G401 (cell line): ENCODE measurements around the gene TOPBP1. TPM values are rescaled to one million over a fixed set of nuclear protein-coding genes. Genes with fewer than 3 reads are reported as not detected.
"Not testable (repeated sequence)": the region's sequence is repeated elsewhere in the genome, so short reads cannot be mapped to it uniquely, and the experiment has no call there.

Experiments used
- DNase-seq: peaks from one replicate; pipeline ENCODE4 v3.0.0-alpha.2; 2015; ENCODE audit warnings: low spot score
- in situ Hi-C: cut with HindIII; loops from 2 replicates; pipeline ENCODE4 v1.10.0; 2016; ENCODE audit warnings: low sequenced_read_pairs, mixed read lengths
- total RNA-seq: library from RNA; depleted of rRNA; stranded (reverse); fragments of >200 nt; shearing (Covaris generic); gene quantifications from 2 replicates; pipeline ENCODE4 v1.2.3, GENCODE V29; 2014; rRNA removed

Gene TOPBP1
- 38.4 and 60.7 TPM in 2 replicates for total RNA-seq

DNA sequence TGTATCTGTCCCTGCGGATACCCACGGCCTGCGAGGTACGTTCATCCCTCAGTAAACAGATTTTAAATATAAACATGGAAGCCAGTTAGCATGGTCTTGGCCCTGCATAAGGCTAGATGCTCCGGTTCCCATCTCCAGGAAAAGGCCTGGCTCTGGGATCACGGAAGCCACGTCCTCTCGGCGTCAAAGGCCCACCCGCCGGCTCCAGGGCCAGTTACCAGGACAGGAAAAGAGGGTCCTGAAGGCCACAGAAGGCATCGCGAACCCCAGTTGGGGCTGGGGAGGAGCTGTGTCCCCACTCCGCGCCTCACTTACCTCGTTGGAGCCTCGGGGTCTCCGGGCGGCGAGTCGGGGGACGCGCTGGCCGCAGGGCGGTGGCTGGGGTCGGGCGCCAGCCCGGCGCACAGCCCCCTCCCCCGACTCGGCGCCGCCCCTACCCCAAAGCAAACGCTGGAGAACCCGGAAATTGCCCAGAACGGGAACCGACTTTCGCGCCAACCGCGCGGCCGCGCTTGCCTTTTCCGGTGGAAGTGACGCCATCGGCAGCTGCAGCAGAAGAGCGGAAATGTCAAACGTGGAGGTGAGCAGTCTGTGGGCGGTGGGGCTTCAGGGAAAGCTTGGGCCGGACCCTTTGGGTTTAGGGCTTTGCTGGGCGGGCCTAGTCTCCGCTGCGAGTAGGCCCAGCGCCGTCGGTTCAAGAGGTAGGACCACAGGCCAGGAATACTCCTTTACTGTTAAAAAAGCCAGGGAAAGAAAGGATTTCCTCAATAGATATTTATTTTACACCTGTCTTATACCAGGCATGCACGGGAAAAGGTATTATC, at the start of gene TOPBP1:
Gene TOPBP1 (minus strand): TSS at position 488 of the 824 bp plus-strand sequence. CDS start 814 bp downstream, outside the sequence.
- in situ Hi-C loops: no loop called here
- DNase-seq: peak; percentile 83

DNA sequence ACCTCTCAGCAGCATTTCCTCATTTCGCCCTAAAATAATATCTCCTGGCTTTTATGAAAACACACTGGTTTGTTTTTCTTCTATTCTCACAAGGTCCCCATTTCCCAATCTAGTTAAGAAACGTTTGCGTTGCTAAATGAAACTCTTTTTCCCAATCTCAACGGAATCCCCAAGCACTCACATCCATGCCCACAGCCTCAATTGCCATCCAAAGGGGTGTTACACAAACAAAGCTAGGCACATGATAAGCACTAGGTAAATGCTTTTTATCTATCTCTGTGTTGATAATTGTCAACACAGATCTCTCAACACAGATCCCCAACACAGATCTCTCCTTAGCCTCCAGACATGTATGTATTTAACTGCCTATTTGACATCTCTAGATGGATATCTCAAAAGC, 49.3 kb upstream of the TOPBP1 start:
- in situ Hi-C loops: no loop called here
- DNase-seq: no peak

DNA sequence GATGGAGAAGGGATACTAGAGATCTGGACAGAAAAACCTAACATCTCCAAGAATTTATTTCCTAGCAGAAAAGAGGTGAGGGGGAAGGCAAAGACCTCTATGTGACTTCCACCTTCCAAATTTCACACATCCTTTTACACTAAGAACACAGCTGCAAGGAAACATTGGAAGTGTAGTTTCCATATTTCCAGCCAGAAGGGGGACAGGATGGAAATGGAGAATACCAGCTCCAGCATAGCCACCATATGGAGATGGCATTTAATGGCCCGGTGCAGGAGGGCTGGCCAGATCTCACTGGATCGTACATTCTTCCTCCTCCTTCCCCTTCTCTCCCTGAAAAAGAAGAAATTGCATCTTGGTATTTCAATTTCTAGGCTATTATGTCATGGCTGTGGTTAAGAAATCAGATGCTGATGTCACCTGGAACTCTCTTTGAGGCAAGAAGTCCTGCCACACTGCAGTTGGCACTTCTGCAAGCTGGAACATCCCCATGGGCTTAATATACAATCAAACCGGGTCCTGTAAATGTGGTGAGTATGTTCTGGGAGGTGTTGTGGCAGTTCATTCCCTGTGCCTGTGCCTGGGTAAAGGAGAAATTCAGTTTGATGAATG, 47.5 kb upstream of the TOPBP1 start:
- in situ Hi-C loops: no loop called here
- DNase-seq: no peak

DNA sequence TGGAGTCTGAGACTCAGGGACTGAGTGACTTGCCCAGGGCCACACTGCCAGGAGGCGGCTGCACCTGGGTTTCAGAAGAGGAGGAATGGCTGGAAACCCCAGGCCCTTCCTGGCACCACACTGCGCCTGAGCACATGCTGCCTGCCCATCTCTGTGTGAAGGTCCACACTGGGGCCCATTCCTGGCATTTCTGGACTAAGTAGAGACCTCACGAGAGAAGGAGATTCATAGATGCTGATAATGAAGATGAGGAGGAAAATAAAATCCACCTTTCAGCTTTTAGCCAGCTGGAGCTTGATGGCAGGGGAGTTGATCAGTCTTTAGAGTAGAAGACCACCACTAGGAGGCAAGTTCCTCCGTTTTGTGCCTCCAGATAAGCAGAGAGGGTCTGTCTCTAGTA, 44.3 kb upstream of the TOPBP1 start:
- DNase-seq: no peak
- in situ Hi-C loops: no loop called here

DNA sequence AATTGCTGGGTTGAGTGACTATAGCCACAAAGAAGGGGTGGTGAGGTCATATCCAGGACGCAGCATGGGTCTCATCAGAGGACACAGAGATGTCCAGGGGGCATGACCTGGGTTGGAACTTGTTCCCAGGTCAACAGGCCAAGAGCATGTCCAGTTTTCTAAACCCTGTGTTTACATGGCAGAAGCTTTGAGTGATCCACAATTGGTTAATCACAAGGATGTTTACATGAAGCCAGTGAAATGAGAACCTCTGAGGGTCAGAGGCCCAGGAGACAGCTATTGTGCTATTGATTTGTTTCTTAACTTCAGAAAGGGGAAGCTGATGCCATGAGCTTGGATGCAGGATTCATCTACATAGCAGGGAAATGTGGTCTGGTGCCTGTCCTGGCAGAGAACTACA, 42.2 kb upstream of the TOPBP1 start:
- in situ Hi-C loops: no loop called here
- DNase-seq: no peak

DNA sequence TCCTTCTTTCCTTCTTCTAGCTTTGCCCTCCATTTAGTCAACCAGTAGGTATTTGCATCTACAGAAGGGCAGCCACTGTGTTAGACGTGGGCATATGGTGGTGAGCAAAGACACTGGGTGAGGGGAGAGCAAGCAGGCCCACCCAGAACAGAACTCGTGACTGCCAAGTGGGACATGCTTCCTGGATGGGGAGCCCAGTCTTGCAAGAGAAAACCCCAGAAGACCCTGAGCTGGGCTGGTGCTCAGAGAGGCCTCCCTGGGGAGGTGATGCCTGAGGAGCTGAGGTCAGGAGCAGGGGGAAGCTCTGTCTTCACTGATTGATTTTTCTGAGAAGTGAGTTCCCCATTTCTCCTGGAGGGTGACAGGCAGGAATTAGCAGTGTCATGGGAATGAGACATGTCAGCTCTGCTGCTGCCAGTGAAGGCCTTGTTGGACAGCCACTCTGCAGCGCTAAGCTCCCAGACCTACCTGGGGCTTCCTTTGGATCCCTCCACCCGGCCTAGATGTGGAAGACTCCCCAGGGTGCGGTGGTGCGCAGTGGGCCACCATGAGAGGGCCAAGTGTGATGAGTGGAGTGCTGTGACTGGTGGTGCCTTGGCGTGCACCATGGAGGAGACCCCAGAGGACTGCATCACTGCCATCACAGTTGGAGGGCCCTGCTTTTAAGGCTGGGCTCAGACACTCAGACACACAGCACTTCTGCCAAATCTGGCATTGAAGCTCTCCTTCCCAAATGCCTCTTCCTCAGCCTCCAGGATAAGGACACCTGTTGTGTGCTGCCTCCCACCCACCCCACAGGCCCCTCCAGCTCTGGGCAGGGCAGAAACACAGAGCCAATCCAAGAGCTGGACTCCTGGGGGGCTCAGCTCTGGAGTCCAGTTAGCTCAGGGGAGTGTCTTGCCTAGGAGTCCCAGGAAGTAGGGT, 40.0 kb upstream of the TOPBP1 start:
- in situ Hi-C loops: no loop called here
- DNase-seq: no peak

DNA sequence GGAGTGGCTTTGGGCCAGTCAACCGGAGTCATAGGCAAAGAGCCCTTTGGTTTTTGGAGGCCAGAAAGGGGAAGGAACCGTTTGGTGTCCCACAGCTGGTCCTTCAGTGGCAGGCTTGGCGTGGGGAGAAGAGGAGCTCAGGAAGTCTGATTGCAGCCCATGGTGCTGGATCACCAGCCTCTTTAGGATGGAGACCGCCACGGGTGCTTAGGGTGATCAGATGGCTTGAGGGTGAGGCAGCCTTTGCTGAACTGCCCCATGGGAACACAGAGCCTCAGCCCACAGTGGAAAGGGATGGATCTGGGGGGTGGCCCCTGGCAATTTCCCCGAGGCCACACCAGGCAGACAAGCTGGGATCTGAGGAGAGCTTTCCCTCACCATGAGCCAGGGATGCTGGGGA, 38.6 kb upstream of the TOPBP1 start:
- DNase-seq: no peak
- in situ Hi-C loops: no loop called here

DNA sequence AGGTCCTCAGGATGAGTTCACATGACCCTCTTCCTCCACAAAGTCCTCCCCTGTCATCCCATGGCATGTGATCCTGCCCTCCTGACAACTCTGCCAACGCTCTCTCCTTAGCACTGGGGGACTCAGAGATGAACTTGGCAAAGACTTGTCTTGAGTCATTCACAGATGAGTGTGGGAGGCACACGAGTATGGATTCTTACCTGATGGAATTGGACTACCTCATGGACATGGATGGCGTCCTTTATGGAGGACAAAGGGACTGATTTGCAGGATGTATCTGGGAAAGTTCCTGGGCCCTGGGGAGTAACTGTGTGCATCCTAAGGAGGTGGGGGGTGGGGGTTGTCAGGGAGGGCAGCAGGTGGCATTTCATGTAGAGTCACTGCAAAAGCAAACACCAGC, 38.2 kb upstream of the TOPBP1 start:
- in situ Hi-C loops: no loop called here

DNA sequence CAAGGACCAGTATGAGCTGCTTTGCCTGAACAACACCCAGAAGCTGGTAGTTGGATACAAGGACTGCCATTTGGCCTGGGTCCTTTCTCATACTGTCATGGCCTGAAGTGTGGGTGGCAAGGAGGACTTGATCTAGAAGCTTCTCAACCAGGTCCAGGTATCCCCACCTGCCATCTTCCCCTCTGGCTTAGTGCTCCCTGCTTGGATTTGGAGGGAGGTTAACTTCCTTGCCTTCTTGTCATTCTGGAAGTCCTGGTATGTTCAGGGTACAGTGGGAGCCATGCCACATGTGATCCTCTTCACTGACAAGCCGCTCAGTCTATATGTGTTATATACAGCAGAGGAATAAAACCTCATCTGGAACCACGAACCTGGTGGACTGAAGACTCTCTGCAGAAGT, 37.7 kb upstream of the TOPBP1 start:
- in situ Hi-C loops: no loop called here

More for the DNA sequence above, 38.2 kb upstream of the TOPBP1 start:
- no peak for DNase-seq

DNA sequence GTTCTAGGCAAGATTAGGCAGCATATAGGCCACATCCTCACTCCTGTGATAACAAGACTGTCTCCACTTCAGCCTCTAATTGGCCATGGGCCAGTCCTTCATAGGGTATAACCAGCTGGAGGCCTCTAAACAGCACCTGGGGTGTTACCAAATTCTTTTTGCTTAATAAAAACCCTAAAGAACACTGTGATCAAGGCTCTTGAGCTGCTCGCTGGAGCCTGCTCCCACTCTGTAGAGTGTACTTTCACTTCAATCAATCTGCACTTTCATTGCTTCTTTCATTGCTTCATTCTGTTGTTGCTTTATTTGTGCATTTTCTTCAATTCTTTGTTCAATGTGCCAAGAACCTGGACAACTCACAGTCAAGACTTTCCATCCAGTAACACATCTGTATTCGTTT, 36.2 kb upstream of the TOPBP1 start:
- in situ Hi-C loops: no loop called here

More for the DNA sequence above, 37.7 kb upstream of the TOPBP1 start:
- DNase-seq: no peak

DNA sequence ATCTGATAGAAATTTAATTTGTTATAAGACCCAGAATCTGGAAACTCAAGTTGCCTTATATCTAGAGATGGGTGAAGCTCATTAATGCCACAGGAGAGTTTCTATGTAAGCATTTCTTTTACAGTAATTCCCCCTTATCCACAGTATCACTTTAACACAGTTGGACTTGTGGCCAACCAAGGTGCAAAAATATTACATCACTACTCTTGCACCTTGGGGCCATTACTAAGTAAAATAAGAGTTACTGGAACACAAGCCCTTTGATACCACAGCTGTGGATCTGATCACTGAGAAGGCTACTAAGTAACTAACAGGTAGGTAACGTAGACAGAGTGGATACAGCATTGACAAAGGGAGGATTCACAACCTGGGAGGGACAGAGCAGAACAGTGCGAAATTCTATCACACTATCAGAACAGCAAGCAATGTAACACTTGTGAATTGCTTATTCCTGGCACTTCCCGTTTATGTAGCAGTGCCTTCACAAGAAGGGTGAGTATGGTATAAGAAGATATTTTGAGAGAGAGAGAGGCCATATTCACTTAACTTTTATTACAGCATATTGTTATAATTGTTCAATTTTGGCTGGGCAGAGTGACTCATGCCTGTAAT, 33.9 kb upstream of the TOPBP1 start:
- no peak for DNase-seq
- in situ Hi-C loops: no loop called here

More for the DNA sequence above, 36.2 kb upstream of the TOPBP1 start:
- no peak for DNase-seq

DNA sequence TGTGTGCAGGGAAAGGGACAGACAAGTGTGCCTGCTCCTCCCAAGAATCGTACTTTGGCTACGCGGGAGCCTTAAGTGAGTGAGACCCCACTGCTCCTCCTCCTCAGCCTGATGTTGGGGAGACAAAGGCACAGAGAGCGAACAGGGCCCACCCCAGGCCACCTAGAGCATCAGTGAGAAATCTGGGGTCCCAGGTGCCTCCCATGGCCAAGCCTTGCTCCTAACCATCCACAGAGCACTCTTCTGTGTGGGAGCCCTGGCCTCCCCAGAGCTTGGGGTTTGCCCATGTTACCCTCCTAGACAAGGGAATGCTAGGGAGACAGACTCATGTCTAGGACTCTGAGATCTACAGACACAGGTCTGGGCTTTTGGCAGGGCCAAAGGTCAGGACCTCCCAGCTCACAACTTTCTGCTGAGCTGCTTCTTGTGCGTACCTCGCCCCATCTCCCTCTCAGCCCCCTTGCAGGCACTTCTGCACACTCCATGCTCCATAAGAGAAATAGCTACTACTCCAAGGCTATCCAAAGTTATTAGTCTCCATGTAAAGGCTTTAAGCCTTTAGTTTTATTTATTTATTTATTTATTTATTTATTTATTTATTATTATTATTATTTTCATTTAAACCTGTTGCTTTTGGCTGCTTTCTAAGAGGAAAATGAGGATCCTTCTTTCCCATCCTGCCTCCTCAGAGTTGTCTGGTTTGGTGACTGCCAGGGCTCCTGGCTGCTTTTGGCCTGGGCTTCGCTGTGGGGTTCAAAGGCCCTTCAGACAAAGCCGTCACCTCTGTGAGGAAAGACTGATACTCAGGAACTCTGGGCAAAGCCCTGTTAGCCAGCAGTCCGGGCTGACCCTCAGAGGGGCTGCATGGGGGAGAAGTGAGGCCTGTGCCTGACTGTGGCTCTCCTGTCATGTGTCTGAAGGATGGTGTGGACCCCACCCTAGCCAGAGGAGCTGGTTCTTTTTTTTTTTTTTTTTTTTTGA, 32.8 kb upstream of the TOPBP1 start:
- in situ Hi-C loops: no loop called here
- no peak for DNase-seq

DNA sequence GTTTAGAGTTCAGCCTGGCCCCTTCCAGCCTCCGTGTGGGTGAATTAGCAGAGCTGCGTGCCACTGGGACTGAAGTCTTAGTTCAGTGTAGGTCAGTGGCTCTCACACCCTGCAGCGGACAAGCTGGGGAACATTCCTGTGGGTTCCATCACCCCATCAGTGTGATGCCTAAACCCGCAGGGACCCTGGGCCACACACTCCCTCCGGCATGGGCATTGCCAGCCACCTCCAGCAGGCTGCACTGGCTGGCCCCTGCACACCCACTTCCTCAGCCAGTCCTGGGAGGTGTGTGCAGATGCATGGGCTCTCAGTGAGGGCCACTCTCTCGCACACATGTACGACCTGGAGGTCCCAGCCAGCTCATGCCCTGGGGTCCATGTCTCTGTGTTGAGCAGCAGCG, 32.1 kb upstream of the TOPBP1 start:
- in situ Hi-C loops: no loop called here

DNA sequence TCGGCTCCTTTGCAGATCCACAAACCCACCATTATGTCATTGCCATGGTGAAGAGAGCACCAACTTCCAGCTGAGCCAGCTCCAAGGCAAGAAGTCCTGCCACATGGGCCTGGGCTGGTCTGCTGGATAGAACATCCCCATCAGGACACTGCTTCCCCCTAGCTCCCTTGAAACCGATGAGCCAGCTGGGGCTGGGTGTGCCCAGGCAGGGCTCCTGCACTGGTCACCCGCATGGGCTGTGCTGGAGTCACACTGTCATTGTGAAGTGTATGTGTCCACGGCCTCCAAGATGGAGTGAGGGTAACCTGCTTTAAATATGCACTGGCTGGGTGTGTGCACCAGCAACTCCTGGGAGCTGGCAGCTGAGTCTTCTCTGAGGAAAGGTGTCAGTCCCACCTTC, 31.0 kb upstream of the TOPBP1 start:
- DNase-seq: no peak
- in situ Hi-C loops: no loop called here

More for the DNA sequence above, 32.1 kb upstream of the TOPBP1 start:
- no peak for DNase-seq

DNA sequence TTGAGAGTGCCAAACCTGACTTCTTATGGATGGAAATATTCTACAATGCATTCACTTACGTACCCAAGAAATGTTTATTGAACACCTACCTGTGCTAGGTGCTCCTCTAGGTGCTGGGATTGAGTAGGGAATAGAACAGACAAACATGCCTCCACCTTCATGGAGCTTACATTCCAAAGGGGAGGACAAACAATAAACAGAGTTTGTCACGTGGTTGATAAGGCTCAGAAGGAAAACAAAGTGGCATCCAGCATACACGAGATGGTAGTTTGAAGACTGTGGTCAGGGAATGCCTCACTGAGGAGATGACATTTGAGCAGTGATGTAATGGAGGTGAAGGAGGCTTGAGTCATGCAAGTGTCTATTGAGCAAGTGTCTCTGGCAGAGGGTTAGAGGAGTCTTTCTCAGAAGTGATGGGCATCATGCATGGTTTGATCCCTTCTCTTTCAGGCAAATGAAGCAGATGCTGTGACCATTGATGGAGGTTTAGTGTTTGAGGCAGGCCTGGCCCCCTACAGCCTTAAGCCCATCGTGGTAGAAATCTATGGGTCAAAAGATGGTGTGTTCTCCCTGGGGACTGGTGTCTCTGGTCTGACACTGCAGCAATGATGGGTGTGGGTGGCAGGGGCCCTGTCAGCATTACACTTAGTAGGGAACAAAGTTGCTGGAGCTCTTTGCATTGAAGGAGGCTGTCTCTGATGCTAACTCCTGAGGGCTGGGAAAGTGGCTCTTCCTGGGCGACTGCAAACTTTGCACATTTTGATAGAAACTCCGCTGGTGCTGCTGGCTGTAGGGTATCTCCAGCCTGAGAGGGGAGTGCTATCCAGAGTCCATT, 29.7 kb upstream of the TOPBP1 start:
- in situ Hi-C loops: no loop called here

DNA sequence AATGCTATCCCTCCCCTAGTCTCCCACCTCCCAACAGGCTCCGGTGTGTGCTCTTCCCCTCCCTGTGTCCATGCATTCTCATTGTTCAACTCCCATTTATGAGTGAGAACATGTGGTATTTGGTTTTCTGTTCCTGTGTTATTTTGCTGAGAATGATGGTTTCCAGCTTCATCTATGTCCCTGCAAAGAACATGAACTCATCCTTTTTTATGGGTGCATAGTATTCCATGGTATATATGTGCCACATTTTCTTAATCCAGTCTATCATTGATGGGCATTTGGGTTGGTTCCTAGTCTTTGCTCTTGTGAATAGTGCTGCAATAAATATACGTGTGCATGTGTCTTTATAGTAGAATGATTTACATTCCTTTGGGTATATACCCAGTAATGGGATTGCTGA, 16.3 kb upstream of the TOPBP1 start:
- in situ Hi-C loops, DNase-seq: not testable (repeated sequence)

More for the DNA sequence above, 29.7 kb upstream of the TOPBP1 start:
- no peak for DNase-seq
